BJ (cell line): ENCODE results near the gene FAM219A. TPM values are rescaled to one million over a fixed set of nuclear protein-coding genes. Genes with fewer than 3 reads are reported as not detected.

Experiments
- CTCF ChIA-PET: fragments of 350-600 bp; formaldehyde crosslinking; extraction: SDS; loops from one replicate; lab custom pipeline; 2021; ENCODE audit warnings: antibody characterized with exemption, inconsistent platforms; lab: Yijun Ruan, JAX
- POLR2A ChIA-PET: fragments of 300-600 bp; sonication (Branson Sonifier 250); formaldehyde crosslinking; extraction: SDS; loops from one replicate; lab custom pipeline; 2021; ENCODE audit warnings: antibody characterized with exemption; lab: Charles Lee
- DNase-seq: peaks from one replicate; pipeline ENCODE4 v3.0.0-alpha.2; 2011; ENCODE audit warnings: low read depth
- H3K27me3 ChIP-seq: 2 replicates; pipeline ENCODE4 v1.6.0; 2011; ENCODE audit warnings: low read length; ENCODE audit not compliant: control insufficient read depth, insufficient read depth
- H3K36me3 ChIP-seq: 2 replicates; pipeline ENCODE4 v1.5.1; 2011; ENCODE audit warnings: low read length; ENCODE audit not compliant: control insufficient read depth, insufficient read depth
- H3K4me3 ChIP-seq: 2 replicates; pipeline ENCODE4 v1.5.1; 2011; ENCODE audit warnings: low read depth, mild to moderate bottlenecking, control low read depth, low read length
- polyA plus RNA-seq: library from polyadenylated mRNA; depleted of rRNA; stranded (reverse); fragments of >200 nt; gene quantifications from 2 replicates; pipeline ENCODE4 v1.2.3, GENCODE V29; 2011
- TF ChIP-seq, protein P1 (sequence below): IDR thresholded peaks from 2 replicates; pipeline ENCODE4 v1.5.1; 2011; ENCODE audit warnings: low read depth, mild to moderate bottlenecking, control low read depth, inconsistent platforms, low read length, moderate library complexity; ENCODE audit not compliant: insufficient read depth

Gene FAM219A
- polyA plus RNA-seq, 1 experiment = 17.8 TPM

GRCh38 chr9:34456746-34457145 is 1.6 kb downstream of the FAM219A start:
- ChIA-PET POLR2A (no interaction called here), CTCF (interaction anchor here (1.2 to 4.2 kb wide), 4 partner anchors 10 to 147 kb away, joined by 3 to 14 read pairs (median 6); no protein-coding TSS in a partner anchor)
- Histone ChIP-seq H3K27me3 (peaks cover 2% of the 10 kb centered on the region; the same call in 1 of the 2 replicates), H3K36me3 (no peaks in the 10 kb centered on the region; the same call in 1 of the 2 replicates), H3K4me3 (peak overlapping the region; percentile 88)
- no peak for DNase-seq
- TF ChIP-seq, protein P1, sequence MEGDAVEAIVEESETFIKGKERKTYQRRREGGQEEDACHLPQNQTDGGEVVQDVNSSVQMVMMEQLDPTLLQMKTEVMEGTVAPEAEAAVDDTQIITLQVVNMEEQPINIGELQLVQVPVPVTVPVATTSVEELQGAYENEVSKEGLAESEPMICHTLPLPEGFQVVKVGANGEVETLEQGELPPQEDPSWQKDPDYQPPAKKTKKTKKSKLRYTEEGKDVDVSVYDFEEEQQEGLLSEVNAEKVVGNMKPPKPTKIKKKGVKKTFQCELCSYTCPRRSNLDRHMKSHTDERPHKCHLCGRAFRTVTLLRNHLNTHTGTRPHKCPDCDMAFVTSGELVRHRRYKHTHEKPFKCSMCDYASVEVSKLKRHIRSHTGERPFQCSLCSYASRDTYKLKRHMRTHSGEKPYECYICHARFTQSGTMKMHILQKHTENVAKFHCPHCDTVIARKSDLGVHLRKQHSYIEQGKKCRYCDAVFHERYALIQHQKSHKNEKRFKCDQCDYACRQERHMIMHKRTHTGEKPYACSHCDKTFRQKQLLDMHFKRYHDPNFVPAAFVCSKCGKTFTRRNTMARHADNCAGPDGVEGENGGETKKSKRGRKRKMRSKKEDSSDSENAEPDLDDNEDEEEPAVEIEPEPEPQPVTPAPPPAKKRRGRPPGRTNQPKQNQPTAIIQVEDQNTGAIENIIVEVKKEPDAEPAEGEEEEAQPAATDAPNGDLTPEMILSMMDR = no peak

DNA sequence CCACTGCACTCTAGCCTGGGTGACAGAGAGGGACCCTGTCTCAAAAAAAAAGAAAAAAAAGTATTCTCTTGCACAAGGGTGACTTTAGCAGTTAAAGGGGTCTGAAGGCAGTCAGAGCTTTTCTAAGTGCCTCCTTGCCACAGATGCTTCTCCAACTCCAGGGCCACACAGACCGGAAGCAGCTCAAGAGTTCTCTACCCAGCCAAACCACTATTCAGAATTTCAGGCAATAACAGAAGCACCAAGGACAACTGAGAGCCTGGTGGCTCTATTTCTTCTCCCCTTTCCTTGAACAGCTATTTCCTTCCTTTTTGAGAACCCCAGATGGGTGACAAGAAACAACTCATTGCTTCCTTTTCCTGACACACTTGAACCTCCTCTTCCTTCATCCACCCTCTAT is 2.2 kb downstream of the FAM219A start:
- no peak overlapping the region for H3K4me3 ChIP-seq
- 0 out of 2 replicates have a peak, but pooled peaks cover 1% of the 10 kb centered on the region for H3K27me3 ChIP-seq
- TF ChIP-seq, protein P1 = no peak
- ChIA-PET POLR2A (no interaction called here), CTCF (interaction anchor here (1.3 to 4.2 kb wide), 4 partner anchors 9 to 147 kb away, joined by 5 to 14 read pairs (median 6); no protein-coding TSS in a partner anchor)
- no peaks in the 10 kb centered on the region; the same call in 1 of the 2 replicates for H3K36me3 ChIP-seq
- no peak for DNase-seq

DNA sequence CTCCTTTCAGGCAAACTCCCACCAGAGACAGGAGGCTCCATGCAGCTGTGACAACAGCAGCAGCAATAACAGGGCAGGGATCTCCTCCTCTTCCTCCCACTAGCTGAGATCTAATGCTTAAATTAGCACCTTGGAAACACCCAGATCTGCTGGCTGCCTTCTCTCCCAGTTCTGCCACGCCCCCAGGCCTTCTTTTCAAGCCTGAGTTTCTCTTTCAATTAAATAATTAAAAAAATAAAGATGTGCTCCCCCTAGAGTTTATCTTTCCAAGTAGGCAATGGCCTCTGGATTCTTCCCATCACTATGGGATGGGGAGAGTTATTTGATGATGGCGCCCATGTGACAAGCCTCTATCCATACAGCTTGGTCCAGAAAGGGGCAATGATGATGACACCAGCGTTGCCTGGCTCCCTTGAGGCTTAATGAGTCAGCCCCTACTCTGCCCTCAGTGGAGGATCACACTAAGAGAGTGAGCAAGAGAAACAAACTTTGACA is 3.8 kb downstream of the FAM219A start:
- no peaks in the 10 kb centered on the region; the same call in 1 of the 2 replicates for H3K36me3 ChIP-seq
- 0 out of 2 replicates have a peak, but pooled peaks cover 1% of the 10 kb centered on the region for H3K27me3 ChIP-seq
- no peak overlapping the region for H3K4me3 ChIP-seq
- no peak for DNase-seq
- CTCF ChIA-PET = interaction anchor here (1.0 to 4.2 kb wide), 9 partner anchors 11 to 149 kb away, joined by 3 to 14 read pairs (median 4); no protein-coding TSS in a partner anchor
- TF ChIP-seq, protein P1 = no peak
- POLR2A ChIA-PET = no interaction called here

DNA sequence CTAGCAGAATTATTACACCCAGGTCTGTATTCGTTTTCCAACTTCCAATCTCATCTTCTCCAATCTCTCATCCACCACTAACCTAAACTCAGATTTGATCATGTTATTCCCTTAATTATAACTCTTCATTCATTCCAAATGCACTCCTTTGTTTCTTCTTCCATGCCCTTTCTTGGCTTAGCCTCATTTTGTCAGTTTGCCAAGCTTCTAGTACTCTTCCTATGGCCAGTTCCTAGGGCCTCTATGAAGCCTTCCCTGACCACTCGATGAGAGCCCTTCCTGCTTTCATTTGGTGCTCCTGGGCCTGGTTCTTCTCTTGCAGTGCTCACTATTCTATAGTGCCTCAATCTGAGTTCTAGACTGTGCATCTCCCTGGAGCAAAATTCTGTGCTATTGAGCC is 5.8 kb downstream of the FAM219A start:
- POLR2A ChIA-PET = no interaction called here
- DNase-seq = no peak
- CTCF ChIA-PET = interaction anchor here (1.9 kb wide), 1 partner anchor 182 kb away, joined by 7 read pairs; no protein-coding TSS in a partner anchor
- no peak overlapping the region for H3K4me3 ChIP-seq
- TF ChIP-seq, protein P1 = no peak
- no peaks in the 10 kb centered on the region; the same call in 1 of the 2 replicates for H3K36me3 ChIP-seq
- H3K27me3 ChIP-seq = no peaks in the 10 kb centered on the region

- Histone ChIP-seq H3K27me3 (no peaks in the 10 kb centered on the region), H3K36me3 (no peaks in the 10 kb centered on the region; the same call in 1 of the 2 replicates), H3K4me3 (no peak overlapping the region)
- POLR2A ChIA-PET = no interaction called here
- TF ChIP-seq, protein P1 = no peak
- CTCF ChIA-PET = interaction anchor here (0.7 to 2.9 kb wide), 4 partner anchors 48 to 183 kb away, joined by 3 to 14 read pairs (median 5); no protein-coding TSS in a partner anchor
- no peak for DNase-seq
These were observed 6.8 kb downstream of the FAM219A start for GRCh38 chr9:34451545-34451944.
